Measurements from ENCODE around the gene FAM236C.
"Not testable (repeated sequence)": the region's sequence is repeated elsewhere in the genome, so short reads cannot be mapped to it uniquely, and the experiment has no call there.

FAM236C gene

GRCh38 chrX:72912315-72912714, at the start of gene FAM236C:
Gene FAM236C, plus strand, starts transcription at chrX:72912615. Its CDS starts 100 bp downstream, at chrX:72912715.
- DNase-seq = not testable (repeated sequence)

GRCh38 chrX:72882898-72883297, 29.5 kb upstream of the FAM236C start:
- DNase-seq = not testable (repeated sequence)

GRCh38 chrX:72889740-72890139, 22.7 kb upstream of the FAM236C start:
- not testable (repeated sequence) for DNase-seq

- not testable (repeated sequence) for DNase-seq
These were observed 3.7 kb downstream of the FAM236C start for GRCh38 chrX:72916096-72916495.

- DNase-seq = not testable (repeated sequence)
These were observed 19.9 kb downstream of the FAM236C start for GRCh38 chrX:72932283-72932682.

- not testable (repeated sequence) for DNase-seq
These were observed 24.0 kb downstream of the FAM236C start for GRCh38 chrX:72936455-72936854.

- DNase-seq = not testable (repeated sequence)
These were observed 24.6 kb downstream of the FAM236C start for GRCh38 chrX:72936882-72937455.

GRCh38 chrX:72937906-72938305, 25.5 kb downstream of the FAM236C start, which contains the start of gene FAM236A:
Gene FAM236A, plus strand, starts transcription at chrX:72938206. Its CDS starts 57 bp downstream, at chrX:72938263.
- DNase-seq = not testable (repeated sequence)

- DNase-seq = not testable (repeated sequence)
These were observed 29.9 kb downstream of the FAM236C start for GRCh38 chrX:72942272-72942671.

GRCh38 chrX:72943035-72943818, 30.8 kb downstream of the FAM236C start:
- DNase-seq = not testable (repeated sequence)

- not testable (repeated sequence) for DNase-seq
These were observed 31.4 kb downstream of the FAM236C start, which contains the start of gene DMRTC1 for GRCh38 chrX:72943819-72944169. Gene DMRTC1, minus strand, starts transcription at chrX:72943837. Its CDS starts 68,143 bp downstream, at chrX:72875694.

- not testable (repeated sequence) for DNase-seq
These were observed 47.6 kb downstream of the FAM236C start for GRCh38 chrX:72959971-72960370.

Measured in activated naive CD4-positive, alpha-beta T cell (primary cell).